ENCODE results near the gene MRTFB. TPM values are rescaled to one million over a fixed set of nuclear protein-coding genes. Genes with fewer than 3 reads are reported as not detected.

Gene MRTFB
- total RNA-seq, 2 experiments from 2014 or later = 12.1 to 13.3 TPM

DNA sequence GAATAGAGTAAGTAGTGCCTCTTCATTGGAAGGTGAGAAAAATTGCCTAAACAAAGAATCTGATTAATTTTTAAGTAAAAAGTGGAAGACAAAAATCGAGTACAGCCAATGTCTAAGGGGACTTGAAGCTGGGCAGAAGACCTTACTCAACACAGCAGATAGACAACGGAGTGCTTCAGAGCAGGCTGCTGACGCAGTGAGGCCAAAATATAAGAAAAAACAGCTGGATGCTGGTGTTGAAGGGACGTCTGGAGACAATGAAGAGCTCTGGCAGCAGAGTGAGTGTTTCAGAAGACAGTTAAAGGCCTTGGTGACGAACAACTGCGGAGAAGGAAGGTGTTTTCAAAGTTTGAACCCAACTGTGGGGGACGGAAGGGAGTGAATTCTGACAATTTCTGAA lies 169.8 kb downstream of the MRTFB start:
- CTCF ChIA-PET = interaction anchor here (0.7 kb wide), 1 partner anchor 321 kb away, joined by 3 read pairs; the partner anchor contains the start of gene ERCC4
- DNase-seq = no peak
- Mint-ChIP-seq H3K36me3 (no peaks in the 10 kb centered on the region), H3K27ac (no peak overlapping the region), H3K4me1 (peaks cover 3% of the 10 kb centered on the region), H3K9me3 (ENCODE audit: low read depth) (no peaks in the 10 kb centered on the region), H3K27me3 (no peaks in the 10 kb centered on the region), H3K4me3 (no peak overlapping the region)
- ATAC-seq = no peak

- no peak for DNase-seq
- no peak overlapping the region for H3K4me3 Mint-ChIP-seq
- no peak for ATAC-seq
- H3K27ac Mint-ChIP-seq = no peak overlapping the region
- H3K9me3 Mint-ChIP-seq (ENCODE audit: low read depth) = no peaks in the 10 kb centered on the region
- peaks cover 2% of the 10 kb centered on the region for H3K36me3 Mint-ChIP-seq
- peaks cover 3% of the 10 kb centered on the region for H3K4me1 Mint-ChIP-seq
- no peaks in the 10 kb centered on the region for H3K27me3 Mint-ChIP-seq
- CTCF ChIA-PET = interaction anchor here (0.7 kb wide), 1 partner anchor 322 kb away, joined by 3 read pairs; the partner anchor contains the start of gene ERCC4
Observed at GRCh38 chr16:14241631-14242030, 170.5 kb downstream of the MRTFB start.

GRCh38 chr16:14242769-14243168 lies 171.7 kb downstream of the MRTFB start:
- CTCF ChIA-PET = no interaction called here
- ATAC-seq = no peak
- Mint-ChIP-seq H3K36me3 (peaks cover 2% of the 10 kb centered on the region), H3K27ac (no peak overlapping the region), H3K4me3 (no peak overlapping the region), H3K27me3 (no peaks in the 10 kb centered on the region), H3K9me3 (ENCODE audit: low read depth) (no peaks in the 10 kb centered on the region), H3K4me1 (peaks cover 3% of the 10 kb centered on the region)
- no peak for DNase-seq

DNA sequence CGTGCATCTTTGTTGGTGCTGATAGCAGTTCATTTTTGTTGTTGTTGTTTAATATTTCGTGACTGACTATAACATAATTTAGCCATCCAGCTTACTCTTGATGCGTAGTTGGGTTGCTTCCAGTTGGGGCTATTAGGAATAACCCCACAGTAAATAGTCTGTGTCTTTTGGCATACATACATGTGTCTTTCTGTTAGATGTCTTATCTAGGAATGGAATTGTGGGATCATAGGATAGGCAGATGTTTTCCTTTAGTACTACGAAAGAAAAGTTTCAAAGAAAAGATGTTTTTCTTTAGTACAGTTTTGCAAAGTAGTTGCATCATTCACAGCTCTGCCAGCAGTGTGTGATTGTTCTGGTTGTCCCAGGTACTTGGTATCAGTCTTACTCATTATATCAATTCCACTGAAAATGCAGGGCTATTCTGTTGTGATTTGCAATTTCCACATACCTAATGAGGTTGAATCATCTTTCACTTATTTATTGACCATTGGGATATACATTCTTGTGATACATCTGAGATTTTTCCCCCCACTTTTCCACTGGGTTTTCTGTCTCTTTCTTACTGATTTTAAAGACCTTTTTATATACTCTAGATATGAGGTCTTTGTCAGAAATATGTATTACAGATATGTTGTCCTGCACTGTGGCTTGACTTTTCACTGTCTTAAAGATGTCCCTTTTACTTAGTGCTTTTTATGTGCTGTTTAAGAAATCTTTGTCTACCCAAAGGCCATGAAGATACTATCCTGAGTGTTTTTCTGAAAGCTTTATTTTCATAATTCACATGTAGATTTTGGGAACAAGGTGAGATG lies 173.3 kb downstream of the MRTFB start:
- Mint-ChIP-seq H3K27me3 (no peaks in the 10 kb centered on the region), H3K27ac (no peak overlapping the region), H3K4me3 (no peak overlapping the region), H3K36me3 (peaks cover 2% of the 10 kb centered on the region), H3K4me1 (peaks cover 3% of the 10 kb centered on the region), H3K9me3 (ENCODE audit: low read depth) (no peaks in the 10 kb centered on the region)
- no peak for ATAC-seq
- CTCF ChIA-PET = interaction anchor here (0.5 to 1.3 kb wide), 2 partner anchors 15 to 59 kb away, joined by 3 read pairs; no protein-coding TSS in a partner anchor
- DNase-seq = no peak

DNA sequence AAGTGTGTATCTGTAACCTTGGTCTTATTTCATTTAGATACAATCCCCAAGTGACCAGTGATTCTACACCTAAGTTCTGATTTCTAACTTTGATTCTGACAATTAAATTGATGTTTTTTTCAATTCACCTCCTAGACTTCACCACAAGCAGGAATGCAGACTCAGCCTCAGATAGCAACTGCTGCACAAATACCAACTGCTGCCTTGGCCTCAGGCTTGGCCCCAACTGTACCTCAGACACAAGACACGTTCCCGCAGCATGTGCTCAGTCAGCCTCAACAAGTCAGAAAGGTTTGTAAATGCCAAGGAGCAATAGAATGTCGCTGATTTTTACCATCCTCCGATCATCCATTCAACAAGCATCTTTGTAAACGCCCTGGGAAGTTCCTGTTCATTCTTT lies 177.7 kb downstream of the MRTFB start:
- Mint-ChIP-seq H3K9me3 (ENCODE audit: low read depth) (no peaks in the 10 kb centered on the region), H3K27me3 (no peaks in the 10 kb centered on the region), H3K36me3 (peaks cover 2% of the 10 kb centered on the region), H3K4me3 (no peak overlapping the region), H3K27ac (no peak overlapping the region), H3K4me1 (peaks cover 3% of the 10 kb centered on the region)
- no peak for DNase-seq
- no peak for ATAC-seq
- CTCF ChIA-PET = interaction anchor here (1.6 to 2.2 kb wide), 3 partner anchors 9 to 36 kb away, joined by 4 to 6 read pairs (median 4); no protein-coding TSS in a partner anchor

DNA sequence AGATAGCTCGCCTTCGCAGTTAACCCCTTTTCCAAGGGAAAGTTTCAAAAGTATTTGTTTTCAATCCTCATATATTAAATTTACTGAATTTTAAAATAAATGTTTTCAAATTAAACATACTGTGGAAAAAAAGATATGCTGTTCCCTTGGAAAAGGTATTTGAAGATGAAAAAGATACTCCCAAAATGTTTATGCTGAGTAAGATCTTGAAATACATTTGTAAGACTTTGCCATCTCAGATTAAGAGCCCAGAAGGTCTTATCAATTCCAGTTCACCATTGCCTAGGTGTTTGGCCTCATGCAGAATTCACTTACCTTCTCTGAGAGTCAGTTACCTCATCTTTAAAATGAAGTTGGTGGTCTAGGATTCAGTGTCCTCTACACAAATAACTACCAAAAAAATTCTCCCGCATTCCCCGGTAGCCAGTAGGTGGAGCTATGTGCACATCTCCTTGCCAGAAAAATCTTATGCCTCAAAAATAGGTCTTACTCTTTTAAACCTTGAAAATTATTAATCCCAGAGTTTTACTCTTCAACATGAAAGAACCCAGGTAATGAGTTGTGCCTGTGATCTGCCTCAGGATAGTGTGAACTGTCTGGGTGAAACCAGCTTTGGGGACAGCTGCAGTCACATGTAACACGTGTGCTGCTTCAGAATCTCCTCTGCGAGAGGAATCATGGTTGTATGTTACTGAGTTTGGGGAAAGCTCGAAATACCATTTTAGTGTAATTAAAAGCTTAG lies 178.3 kb downstream of the MRTFB start:
- peak; percentile 67 for DNase-seq
- no peak overlapping the region for H3K27ac Mint-ChIP-seq
- no peak overlapping the region for H3K4me3 Mint-ChIP-seq
- peak; percentile 36 for ATAC-seq
- H3K27me3 Mint-ChIP-seq = no peaks in the 10 kb centered on the region
- no peaks in the 10 kb centered on the region for H3K9me3 Mint-ChIP-seq (ENCODE audit: low read depth)
- CTCF ChIA-PET = interaction anchor here (0.9 to 2.2 kb wide), 9 partner anchors 9 to 338 kb away, joined by 3 to 11 read pairs (median 4); partner anchors contain the start of gene ERCC4
- H3K4me1 Mint-ChIP-seq = no peaks in the 10 kb centered on the region
- H3K36me3 Mint-ChIP-seq = peaks cover 2% of the 10 kb centered on the region

DNA sequence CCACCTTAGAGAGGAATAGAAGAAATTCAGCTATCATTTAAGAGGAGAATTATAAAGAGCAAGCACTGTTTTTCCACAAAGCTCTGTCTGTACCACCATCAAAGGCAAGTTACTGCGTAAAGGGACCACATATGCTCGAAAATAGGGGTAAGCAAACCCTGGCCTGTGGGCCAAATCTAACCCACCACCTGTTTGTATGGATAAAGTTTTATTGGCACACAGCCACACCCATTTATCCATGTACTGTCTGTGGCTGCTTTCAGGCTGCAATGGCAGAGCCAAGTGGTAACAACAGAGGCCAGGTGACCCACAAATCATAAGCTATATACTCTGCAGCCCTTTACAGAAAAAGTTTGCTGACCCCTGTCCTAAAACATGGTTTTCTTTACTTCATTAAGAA lies 180.3 kb downstream of the MRTFB start:
- DNase-seq (no peak), ATAC-seq (no peak)
- no peaks in the 10 kb centered on the region for H3K4me1 Mint-ChIP-seq
- no peak overlapping the region for H3K27ac Mint-ChIP-seq
- no peaks in the 10 kb centered on the region for H3K27me3 Mint-ChIP-seq
- H3K36me3 Mint-ChIP-seq = peaks cover 2% of the 10 kb centered on the region
- H3K4me3 Mint-ChIP-seq = no peak overlapping the region
- no peaks in the 10 kb centered on the region for H3K9me3 Mint-ChIP-seq (ENCODE audit: low read depth)
- CTCF ChIA-PET = interaction anchor here (0.7 to 1.0 kb wide), 4 partner anchors 34 to 365 kb away, joined by 3 to 4 read pairs (median 4); no protein-coding TSS in a partner anchor

DNA sequence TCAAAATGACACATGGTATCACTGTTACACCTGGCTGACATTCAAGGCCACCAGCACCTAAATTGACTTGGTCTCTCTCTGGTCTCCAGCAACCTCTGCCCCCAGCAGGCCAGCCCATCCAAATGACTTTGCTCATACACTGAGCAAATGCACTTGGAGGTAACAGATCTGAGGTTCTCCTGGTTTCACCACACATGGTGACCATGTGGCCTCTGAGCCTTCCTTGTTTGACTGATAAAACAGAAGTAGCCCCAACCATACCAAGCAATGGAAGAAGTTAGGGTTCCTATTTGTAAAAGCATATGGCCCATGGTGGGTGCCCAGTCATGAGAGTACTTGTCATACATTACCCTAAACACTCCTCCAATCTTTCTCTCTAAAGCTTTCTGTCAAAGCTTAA lies 181.7 kb downstream of the MRTFB start:
- no peak overlapping the region for H3K4me3 Mint-ChIP-seq
- DNase-seq (no peak), ATAC-seq (no peak)
- H3K27me3 Mint-ChIP-seq = no peaks in the 10 kb centered on the region
- H3K27ac Mint-ChIP-seq = no peak overlapping the region
- H3K36me3 Mint-ChIP-seq = no peaks in the 10 kb centered on the region
- H3K4me1 Mint-ChIP-seq = no peaks in the 10 kb centered on the region
- no peaks in the 10 kb centered on the region for H3K9me3 Mint-ChIP-seq (ENCODE audit: low read depth)
- CTCF ChIA-PET = no interaction called here

- Mint-ChIP-seq H3K27me3 (no peaks in the 10 kb centered on the region), H3K9me3 (ENCODE audit: low read depth) (no peaks in the 10 kb centered on the region), H3K4me1 (no peaks in the 10 kb centered on the region), H3K27ac (no peak overlapping the region), H3K36me3 (peaks cover 10% of the 10 kb centered on the region), H3K4me3 (no peak overlapping the region)
- DNase-seq = no peak
- CTCF ChIA-PET = no interaction called here
- ATAC-seq = no peak
Observed at GRCh38 chr16:14263011-14263410, 191.9 kb downstream of the MRTFB start.

- no peak overlapping the region for H3K27ac Mint-ChIP-seq
- CTCF ChIA-PET = no interaction called here
- no peak for ATAC-seq
- H3K27me3 Mint-ChIP-seq = no peaks in the 10 kb centered on the region
- no peaks in the 10 kb centered on the region for H3K4me1 Mint-ChIP-seq
- no peak overlapping the region for H3K4me3 Mint-ChIP-seq
- no peaks in the 10 kb centered on the region for H3K9me3 Mint-ChIP-seq (ENCODE audit: low read depth)
- DNase-seq = no peak
- peaks cover 9% of the 10 kb centered on the region for H3K36me3 Mint-ChIP-seq
Observed at GRCh38 chr16:14263769-14264168, 192.7 kb downstream of the MRTFB start.

- Mint-ChIP-seq H3K36me3 (peaks cover 9% of the 10 kb centered on the region), H3K4me3 (no peak overlapping the region), H3K27ac (no peak overlapping the region), H3K27me3 (no peaks in the 10 kb centered on the region), H3K4me1 (no peaks in the 10 kb centered on the region), H3K9me3 (ENCODE audit: low read depth) (no peaks in the 10 kb centered on the region)
- no peak for DNase-seq
- no peak for ATAC-seq
- CTCF ChIA-PET = interaction anchor here (0.7 kb wide), 1 partner anchor 16 kb away, joined by 3 read pairs; no protein-coding TSS in a partner anchor
Observed at GRCh38 chr16:14264327-14264943, 193.3 kb downstream of the MRTFB start.

GRCh38 chr16:14268073-14268472 lies 197.0 kb downstream of the MRTFB start:
- Mint-ChIP-seq H3K27ac (no peak overlapping the region), H3K36me3 (peaks cover 6% of the 10 kb centered on the region), H3K27me3 (no peaks in the 10 kb centered on the region), H3K4me3 (no peak overlapping the region), H3K9me3 (ENCODE audit: low read depth) (peaks cover 4% of the 10 kb centered on the region), H3K4me1 (no peaks in the 10 kb centered on the region)
- no peak for ATAC-seq
- no peak for DNase-seq
- CTCF ChIA-PET = interaction anchor here (0.7 kb wide), 1 partner anchor 22 kb away, joined by 3 read pairs; no protein-coding TSS in a partner anchor

DNA sequence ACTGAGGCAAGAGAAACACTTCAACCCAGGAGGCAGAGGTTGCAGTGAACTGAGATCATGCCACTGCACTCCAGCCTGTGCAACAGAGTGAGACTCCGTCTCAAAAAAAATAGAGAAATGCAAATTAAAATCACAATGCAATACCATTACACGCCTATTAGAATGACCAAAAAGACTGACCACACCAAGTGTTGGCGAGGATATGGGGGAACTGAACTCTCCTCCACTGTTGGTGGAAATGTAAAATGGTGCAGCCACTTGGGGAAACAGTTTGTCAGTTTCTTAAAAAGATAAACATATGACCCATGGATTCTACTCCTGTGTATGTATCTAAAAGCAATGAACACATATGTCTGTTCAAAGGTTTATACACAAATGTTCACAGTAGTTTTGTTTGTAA lies 204.8 kb downstream of the MRTFB start:
- Mint-ChIP-seq H3K9me3 (ENCODE audit: low read depth) (no peaks in the 10 kb centered on the region), H3K27ac (no peak overlapping the region), H3K36me3 (no peaks in the 10 kb centered on the region), H3K27me3 (peaks cover 9% of the 10 kb centered on the region), H3K4me3 (no peak overlapping the region), H3K4me1 (no peaks in the 10 kb centered on the region)
- no peak for ATAC-seq
- no peak for DNase-seq
- CTCF ChIA-PET = no interaction called here
